Activated CD4-positive, CD25-positive, alpha-beta regulatory T cell (primary cell): ENCODE results near the gene DHFR.

Experiments used
- DNase-seq, 4 experiments: peaks; one replicate each; lab custom pipeline; 2025; lab: John Stamatoyannopoulos, UW

The DHFR gene

DNA sequence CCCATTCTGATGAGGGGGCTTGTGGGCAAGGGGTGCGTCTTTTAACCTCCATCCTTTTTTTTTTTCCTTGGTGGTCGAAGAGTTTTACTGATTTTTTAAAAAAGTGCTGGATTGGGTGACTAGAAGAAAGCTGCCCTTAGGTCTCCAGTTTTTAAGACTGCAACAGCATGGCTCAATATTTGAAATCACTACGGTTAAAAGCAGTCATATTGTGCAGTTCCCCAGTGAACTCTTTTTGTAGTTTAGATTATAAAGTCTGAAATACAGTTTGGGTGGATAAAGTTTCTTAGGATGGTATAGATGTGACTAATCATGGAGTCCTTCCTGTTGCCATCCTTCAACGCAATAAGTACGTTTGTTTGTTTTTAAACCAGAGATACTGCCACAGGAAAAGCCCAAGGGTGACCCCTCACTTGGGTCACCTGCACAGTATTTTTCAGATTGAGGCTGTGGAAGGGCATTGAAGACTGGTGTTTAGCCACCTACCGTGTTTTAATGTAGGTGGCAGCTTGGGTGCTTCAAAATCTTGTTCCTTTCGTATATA, 520 bp upstream of the DHFR start:
- DNase-seq, result no peak

DNA sequence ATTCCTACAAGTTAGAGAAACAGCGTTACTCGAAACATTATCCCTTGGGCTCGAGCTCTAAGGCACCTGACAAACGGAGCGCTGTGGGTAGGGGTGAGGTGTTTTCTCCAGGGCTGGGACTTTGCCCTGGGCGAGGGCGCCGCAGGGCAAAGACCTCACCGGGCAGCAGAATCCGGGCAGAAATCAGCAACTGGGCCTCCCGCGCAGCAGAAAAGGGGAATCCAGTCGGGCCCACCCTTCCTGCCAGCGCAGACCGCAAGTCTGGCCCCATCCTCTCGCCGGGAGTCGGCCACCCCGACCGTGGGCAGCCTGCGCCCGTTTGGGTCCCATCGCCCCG, 761 bp downstream of the DHFR start:
- no peak for DNase-seq

DNA sequence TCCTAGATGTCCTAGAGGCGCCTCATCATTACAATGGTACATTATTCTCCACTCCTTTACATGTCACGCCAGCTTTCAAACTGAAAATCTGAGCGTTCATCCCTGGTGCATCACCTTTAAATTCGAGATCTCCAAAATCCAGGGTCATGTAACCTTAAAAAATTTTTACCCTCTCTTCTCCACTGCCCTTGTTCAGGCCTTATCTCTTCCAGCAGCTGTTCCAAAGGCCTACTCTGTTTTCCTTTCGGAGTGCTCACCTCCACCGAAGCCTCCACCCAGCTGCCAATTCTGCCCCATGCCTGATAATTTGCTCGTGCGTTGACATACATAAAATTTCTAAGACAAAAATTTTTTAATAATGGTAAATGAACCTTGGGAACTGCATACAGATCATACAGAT, 1.3 kb downstream of the DHFR start:
- DNase-seq, result no peak

DNA sequence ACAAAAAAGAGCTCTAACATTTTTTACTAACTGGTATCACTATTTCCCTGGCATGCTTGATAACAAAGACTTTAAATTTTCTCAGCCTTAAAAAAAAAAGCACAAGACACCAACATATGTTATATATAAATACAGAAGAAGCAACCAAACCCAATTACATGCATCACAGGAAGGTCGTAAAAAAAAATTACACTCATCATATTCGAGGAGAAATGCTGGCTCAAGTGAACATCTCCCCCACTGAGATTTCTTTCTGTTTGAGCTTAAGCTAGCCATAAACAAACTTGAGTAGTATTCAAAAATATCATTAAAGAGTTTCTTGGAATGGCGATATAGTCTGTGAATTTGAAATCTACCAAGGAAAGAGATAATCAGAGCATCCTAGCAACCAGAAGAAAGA, 7.9 kb downstream of the DHFR start:
- no peak for DNase-seq

DNA sequence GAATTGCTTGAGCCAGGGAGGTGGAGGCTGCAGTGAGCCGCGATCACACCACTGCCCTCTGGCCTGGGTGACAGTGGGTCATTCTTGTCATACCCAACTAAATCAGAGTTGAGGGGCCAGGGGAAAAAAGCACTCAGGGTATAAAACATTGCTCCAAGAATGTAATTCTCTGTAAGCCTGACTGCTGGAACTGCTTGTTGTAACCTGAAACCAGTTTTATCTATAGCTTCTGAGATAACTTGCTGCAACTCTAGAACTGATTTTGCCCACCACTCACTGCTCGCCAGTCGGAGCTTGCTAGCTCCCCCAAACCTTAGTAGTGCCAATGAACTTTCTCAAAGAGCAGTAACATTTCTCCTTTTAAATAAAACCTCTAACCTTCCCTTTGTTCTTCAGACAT, 9.9 kb downstream of the DHFR start:
- DNase-seq, result no peak

DNA sequence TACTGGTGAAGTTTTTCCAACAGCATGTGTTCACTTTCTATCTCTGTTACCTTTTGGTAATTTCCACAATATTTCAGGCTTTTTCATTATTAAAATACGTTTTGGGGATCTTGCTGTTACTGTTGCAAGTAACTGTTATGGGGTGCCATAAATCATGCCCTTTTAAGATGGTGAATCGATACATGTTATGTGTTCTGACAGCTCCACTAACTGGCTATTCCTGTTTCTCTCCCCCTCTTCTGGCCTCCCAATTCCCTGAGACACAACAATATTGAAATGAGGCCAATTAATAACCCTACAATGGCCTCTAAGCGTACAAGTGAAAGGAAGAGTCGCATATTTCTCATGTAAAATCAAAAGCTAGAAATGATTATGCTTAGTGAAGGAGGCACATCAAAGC, 13.4 kb downstream of the DHFR start:
- no peak for DNase-seq

DNA sequence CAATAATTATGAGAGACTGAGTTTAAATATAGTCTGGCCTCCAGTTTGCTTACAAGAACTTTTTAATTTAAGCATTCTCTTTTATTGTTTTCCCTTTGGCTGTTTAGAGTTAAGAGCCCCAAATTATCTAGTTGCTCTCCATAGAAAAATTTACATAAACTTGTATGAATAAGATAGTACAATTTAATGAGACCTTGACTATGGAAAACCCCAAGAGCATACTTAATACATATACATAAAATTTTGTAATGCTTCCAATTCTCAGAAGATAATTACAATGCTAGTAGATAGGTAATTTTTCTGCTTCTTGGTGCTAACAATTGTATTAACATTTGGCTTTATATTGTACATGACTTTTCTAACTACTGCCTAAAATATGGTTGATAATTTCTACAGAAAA, 20.6 kb downstream of the DHFR start:
- DNase-seq, result no peak

DNA sequence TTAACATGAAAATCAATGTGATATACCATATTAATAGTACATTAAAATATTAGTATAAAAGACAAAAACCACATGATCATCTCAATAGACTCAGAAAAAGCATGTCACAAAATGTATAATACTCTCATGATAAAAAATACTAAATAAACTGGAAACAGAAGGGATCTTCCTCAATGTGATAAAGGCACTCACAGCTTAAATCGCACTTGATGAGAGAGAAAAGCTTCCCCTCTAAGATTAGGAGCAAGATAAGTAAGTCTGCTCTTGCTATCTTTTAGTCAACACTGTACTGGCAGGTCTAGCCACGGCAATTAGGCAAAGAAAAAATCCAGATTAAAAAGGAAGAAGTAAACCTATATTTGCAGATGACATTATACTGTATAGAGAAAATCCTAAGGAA, 22.1 kb downstream of the DHFR start:
- no peak for DNase-seq

DNA sequence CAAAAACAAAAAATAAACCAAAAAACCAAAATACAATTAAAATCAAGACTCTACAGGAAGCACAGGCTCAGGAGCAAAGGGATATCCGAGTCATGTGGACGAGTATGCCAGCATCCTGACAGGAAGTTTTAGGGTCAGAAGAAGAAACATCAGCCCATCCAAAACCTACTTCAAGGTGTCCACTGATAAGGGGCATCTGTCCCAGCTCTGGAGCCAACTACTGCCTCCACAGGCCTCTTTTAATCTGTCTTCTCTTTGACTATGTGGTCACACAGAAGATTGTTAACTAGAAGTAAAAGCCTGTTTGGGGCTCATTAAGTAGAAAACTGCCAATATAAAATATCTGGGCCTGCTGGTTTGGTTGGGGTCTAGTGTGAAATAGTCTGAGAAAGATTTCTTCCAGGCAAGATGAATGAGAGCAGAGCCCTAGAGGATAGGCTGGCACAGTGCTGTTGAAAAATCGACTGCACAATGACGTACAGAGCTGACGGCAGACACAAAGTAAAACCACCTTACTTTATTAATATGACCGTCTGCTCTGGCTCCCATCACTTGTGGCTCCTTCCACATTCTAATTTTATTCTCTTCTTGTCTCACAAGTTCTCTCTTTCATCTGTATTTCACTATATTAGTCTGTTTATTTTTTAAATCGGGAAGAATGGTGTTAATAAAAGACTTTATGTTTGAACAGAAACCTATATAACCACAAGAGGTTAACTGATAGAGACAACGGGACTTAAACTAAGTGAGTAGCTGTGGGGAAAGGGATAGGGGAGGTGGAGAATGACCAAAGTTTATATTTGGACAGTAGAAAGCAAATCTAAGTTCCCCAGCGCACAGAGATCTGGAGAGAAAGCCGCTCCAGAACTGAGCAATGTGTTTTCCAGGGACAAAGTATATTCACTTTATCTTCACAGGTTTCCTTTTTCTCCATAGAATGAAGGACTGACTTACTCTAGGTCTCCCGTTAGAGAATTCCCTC, 23.2 kb downstream of the DHFR start:
- DNase-seq, result no peak

DNA sequence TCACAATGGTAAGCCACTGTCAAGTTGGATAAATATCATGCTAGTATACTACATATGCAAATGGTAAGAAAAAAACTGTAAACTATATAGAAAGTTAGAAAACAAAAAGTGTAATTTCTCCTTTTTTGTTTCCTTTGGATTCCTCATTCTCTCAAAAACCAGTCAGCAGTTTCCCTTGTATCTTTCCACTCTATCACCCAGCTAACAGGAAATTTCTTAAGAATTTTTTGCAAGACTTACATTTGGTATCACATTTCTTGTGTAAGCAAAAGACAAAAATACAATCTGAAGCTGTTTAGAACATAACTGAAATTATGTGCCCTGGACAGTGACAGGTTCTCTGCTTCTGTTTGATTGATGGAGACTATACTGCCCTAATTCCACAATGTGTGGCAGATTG, 25.5 kb downstream of the DHFR start:
- no peak for DNase-seq

DNA sequence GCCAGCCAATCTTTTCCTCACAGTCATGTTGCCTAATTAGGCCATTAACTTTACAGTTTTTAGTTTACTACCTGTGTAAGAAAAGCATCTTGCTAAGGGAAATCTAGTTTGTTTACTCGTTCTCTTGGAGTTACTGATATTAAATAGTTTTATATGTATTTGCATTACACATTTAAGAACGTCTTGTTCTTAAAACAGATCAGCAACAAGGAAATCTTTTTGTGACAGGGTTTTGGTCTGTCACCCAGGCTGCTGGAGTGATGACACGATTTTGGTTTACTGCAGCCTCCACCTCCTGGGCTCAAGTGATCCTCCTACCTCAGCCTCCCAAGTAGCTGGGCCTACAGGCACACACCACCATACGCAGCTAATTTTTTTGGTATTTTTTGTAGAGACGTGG, 29.6 kb downstream of the DHFR start:
- no peak for DNase-seq

DNA sequence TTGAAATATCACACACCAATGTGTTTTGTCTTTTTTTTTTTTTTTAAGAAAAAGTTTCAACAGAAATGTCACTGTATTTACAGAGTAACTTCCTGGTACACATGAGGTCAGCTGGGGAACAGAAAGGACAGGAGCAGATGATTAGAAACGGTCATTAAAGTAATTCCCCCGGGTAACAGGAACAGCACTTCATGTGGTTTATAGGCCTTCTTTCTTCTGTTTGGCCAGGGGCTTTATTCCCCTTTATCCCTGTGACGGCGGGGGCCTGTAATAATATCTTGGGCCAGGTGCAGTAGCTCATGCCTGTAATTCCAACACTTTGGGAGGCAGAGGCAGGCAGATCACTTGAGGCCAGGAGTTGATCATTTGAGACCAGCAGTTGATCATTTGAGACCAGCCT, 30.8 kb downstream of the DHFR start:
- no peak for DNase-seq

DNA sequence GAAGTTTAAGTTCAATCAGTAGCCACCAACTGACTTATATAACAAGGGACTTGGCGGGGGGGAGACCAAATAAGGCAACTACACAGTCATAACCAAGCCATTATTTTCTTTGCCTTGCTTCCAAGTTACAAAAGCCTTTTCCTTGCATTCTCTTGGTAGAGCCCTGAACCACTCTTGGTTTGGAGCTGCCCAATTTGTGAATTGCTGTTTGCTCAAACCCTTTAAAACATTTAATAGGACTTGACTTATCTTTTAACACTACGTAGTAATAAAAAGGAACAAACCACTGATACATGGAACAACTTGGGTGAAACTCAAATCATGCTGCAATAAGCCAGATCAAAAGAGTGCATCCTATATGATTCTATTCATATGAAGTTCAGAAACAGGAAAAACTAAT, 32.0 kb downstream of the DHFR start:
- DNase-seq, result no peak

DNA sequence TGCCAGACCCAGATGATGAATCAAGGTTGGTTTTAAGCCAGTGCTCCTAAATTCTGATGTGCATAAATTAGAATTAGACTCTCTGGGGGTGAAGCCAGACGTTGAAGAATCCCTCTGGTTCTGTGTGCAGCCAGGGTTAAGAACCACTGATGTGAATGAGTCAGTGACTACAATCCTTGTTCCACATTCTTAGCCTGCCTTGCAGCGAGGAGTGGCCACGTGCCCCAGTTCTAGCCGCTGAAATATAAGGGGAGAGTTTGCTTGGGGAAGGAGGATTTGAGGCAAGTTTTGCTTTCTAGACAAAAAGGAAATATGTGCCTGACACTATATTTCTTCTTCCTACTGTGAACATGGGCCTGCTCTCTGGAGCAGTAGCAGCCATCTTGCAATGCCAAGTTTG, 34.6 kb downstream of the DHFR start:
- DNase-seq, result no peak

DNA sequence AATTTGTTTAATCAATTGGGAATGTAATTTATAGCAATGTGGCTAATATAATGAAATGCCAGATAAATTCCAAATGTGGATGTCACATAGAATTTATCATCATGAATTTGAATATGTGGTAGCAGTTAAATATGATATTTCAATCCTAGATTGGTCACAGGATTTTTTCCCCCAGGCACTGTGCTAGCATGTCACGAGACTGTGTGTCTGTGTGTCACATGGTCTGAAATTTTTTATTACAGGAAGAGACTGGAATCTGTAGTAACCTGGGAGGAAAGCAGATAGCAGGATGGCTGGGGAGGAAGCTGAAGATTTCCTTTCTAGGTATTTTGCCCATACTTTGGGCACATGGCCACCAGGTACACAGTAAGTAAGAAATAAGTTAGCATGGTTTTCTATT, 35.7 kb downstream of the DHFR start:
- DNase-seq, result no peak

DNA sequence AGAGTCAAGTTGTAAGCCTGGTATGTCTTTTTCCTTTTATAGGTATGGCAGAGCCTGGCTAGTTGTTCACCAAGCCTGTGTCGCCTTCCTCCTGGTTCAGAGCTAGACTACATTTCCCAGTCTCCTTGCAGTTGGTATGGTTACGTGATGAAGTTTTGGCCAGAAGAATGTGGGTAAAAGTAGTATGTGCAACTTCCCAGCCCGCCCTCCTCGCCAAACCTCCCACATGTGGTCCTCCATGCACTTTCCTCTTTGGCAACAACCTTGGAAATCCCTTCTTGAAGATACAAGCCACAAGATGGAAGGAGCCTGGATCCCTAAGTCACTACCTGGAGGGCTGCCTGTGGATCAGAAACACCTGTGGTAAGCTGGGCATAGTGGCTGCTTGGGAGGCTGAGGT, 36.3 kb downstream of the DHFR start:
- DNase-seq, result no peak

DNA sequence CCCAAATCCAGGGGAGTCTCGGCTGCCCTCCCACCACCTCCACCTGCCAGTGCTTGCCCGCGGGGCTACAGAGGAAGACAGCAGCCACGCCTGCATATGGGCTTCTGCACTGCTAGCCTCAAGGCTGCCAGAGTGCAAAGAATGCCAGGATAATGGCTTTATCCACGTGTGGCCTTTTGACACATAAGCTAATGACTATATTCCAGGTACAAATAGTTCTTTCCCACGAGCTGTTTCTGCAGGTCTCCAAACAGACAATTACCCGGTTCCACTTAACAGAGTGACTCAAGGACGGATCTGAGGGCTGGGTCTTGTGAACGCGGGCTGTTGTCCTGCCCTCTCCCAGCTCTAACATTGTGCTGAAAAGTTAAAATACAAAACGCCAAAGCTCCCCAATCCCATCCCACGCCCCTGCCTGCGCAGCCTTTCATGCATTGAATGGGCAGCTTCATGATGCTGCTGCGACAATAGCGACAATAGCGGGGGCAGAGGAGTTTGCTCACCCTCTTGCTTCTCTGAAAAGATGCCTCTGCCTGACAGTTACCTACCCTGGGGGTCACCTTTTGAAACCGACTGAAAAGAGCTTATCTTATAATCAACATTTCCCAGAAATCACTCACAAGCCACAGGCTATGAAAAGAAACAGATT, 39.4 kb downstream of the DHFR start:
- DNase-seq, result no peak

DNA sequence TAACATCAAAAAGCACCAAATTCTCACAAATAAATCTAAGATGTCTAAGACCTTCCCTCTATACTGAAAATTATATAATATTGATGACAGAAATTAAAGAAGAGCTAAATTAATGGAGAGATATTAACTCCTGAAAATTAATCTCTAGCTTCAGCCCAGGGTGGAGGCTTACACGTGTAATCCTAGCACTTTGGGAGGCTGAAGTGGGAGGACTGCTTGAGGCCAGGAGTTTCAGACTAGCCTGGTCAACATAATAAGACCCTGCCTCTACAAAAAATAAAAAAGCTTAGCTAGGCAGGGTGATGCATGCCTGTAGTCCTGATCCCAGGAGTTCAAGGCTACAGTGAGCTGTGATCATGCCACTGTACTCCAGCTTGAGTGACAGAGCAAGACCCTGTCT, 45.1 kb downstream of the DHFR start:
- no peak for DNase-seq

DNA sequence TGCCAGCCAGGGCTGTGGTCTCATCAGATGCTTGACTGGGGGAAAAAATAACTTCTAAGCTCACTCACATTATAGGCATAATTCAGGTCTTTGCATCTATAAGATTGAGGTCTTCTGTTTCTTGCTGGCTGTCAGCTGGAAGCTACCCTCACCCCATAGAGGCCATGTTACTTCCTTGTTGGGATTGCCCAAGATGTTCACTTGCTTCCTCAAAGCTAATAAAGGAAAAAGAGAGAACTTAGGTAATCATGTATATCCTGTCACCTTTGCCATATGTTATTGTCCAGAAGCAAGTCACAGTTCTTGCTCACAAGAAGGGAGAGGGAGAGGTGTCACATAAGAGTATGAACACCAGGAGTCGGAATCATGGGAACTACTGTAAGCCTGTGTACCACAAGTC, 46.1 kb downstream of the DHFR start:
- no peak for DNase-seq

DNA sequence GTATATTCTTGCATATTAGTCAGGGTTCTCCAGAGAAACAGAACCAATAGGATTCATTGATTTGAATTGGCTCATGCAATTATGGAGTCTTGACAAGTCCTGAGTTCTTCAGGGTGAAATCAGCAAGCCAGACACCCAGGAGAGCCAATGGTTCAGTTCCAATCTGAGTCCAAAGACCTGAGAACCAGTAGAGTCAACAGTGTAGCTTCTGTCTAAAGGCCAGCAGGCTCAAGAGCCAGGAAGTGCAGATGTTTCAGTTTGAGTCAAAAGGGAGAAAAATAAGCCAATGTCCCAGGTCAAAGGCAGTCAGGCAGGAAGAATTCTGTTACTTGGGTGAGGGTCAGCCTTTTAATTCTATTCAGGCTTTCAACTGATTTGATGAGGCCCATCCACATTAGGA, 47.0 kb downstream of the DHFR start:
- no peak for DNase-seq

DNA sequence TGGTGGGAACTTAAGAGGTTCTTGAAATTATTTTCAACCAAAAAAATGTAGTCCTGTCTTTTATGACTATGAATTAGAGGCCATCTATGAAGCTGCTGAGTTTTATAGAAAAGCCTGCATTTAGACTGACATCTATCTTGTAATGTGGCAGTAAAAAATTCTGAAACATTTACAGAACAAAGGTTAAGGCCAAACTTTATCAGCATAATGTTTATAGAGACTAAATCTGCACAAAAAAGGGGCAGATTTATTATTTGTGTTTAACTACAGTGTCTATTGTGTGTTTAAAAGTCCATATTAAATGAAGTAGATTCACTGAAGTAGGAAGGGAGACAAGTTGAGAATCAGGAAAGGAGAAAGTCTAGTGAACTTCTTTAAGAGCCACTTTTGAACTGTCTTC, 47.4 kb downstream of the DHFR start:
- DNase-seq, result no peak

DNA sequence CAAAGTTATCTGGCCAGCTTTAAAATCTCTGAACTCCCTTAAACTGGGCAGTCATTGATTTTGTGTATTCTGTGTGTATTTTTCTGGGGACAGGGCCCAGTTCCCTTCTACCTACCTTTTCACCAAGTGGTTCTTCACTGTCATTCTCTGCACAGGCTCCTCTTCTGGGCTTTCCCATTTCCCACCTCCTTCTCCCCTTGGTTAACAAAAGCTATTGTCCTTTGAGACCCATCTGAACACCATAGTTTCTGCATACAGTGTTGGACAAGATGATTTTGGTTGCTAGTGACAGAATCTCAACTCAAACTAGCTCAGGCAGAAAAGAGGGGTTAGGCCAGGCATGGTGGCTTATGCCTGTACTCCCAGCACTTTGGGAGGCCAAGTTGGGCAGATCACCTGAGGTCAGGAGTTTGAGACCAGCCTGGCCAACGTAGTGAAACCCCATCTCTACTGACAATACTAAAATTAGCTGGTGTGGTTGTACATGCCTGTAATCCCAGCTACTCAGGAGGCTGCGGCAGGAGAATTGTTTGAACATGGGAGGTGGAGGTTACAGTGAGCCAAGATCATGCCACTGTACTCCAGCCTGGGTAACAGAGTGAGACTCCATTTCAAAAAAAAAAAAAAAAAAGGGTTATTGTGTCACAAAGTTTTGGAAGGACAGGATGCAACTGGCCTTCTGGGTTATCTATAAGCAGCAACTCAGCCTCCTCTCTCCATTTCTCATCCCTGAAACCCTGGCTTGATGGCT, 53.7 kb downstream of the DHFR start:
- no peak for DNase-seq

DNA sequence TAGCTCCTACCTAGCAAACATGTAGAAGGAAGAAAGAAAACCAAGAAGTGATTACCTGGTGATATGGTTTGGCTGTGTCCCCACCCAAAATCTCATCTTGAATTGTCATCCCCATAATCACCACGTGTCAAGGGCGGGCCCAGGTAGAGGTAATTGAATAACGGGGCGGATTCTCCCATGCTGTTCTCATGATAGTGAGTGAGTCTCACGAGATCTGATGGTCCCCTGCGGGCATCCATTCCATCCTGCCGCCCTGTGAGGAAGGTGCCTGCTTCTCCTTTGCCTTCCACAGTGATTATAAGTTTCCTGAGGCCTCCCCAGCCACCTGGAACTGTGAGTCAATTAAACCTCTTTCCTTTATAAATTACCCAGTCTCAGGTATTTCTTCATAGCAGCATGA, 57.3 kb downstream of the DHFR start:
- DNase-seq, result no peak
